Endothelial cell of umbilical vein (primary cell): ENCODE measurements around the gene NUTM2G.
"Not testable (repeated sequence)": the region's sequence is repeated elsewhere in the genome, so short reads cannot be mapped to it uniquely, and the experiment has no call there.

Source experiments
- CTCF ChIP-seq, 2 donors: IDR thresholded peaks; 1 replicate in 1 of 2; 2 replicates in 1 of 2; pipeline ENCODE4 v1.5.1; 2011; ENCODE audit warnings: low read length in 2 of 2, mild to moderate bottlenecking in 2 of 2, moderate library complexity in 2 of 2, control low read depth in 1 of 2, inconsistent platforms in 1 of 2, low read depth in 1 of 2; ENCODE audit not compliant: insufficient read depth in 1 of 2; ENCODE audit errors: extremely low read depth in 1 of 2
- EZH2 ChIP-seq: IDR thresholded peaks from 2 replicates; pipeline ENCODE4 v1.6.1; 2012; ENCODE audit warnings: borderline replicate concordance, low read depth, mild to moderate bottlenecking, moderate library complexity, low read length, inconsistent platforms; ENCODE audit not compliant: severe bottlenecking
- JUN ChIP-seq: IDR thresholded peaks from 2 replicates; pipeline ENCODE4 v1.6.1; 2011; ENCODE audit warnings: borderline replicate concordance, low read depth; ENCODE audit not compliant: insufficient read length, insufficient read depth
- MAX ChIP-seq: IDR thresholded peaks from 2 replicates; pipeline ENCODE4 v1.6.1; 2011; ENCODE audit not compliant: insufficient read depth, insufficient read length
- MYC ChIP-seq: IDR thresholded peaks from one replicate; pipeline ENCODE4 v1.6.1; 2011; ENCODE audit warnings: mild to moderate bottlenecking, low read depth, low read length
- POLR2A ChIP-seq: IDR thresholded peaks from 2 replicates; pipeline ENCODE4 v1.6.1; 2012; ENCODE audit warnings: low read depth, mild to moderate bottlenecking, control low read depth, low read length
- POLR2AphosphoS5 ChIP-seq: IDR thresholded peaks from 2 replicates; pipeline ENCODE4 v1.6.1; 2012; ENCODE audit warnings: low read depth, mild to moderate bottlenecking, control low read depth, low read length, moderate library complexity; ENCODE audit not compliant: insufficient read depth

GRCh38 chr9:96915539-96915938 is 13.1 kb upstream of the NUTM2G start:
- not testable (repeated sequence) for TF ChIP-seq CTCF (IDR thresholded peaks at IDR 0.05; ENCODE audit: extremely low read depth in 1 of 2, insufficient read depth in 1 of 2, low read depth in 1 of 2, low read length in 2 of 2); POLR2A; EZH2; JUN; POLR2AphosphoS5; MYC; MAX
